ENCODE measurements around the gene ZBTB21.

- TF ChIP-seq CTCF (IDR thresholded peaks at IDR 0.05), result no peak
- TF ChIP-seq POLR2A (IDR thresholded peaks at IDR 0.05), result no peak
- TF ChIP-seq POLR2AphosphoS5 (IDR thresholded peaks at IDR 0.05), result no peak
- TF ChIP-seq EP300 (IDR thresholded peaks at IDR 0.05), result no peak
Measured at GRCh38 chr21:42041711-42042110, 31.6 kb upstream of the ZBTB21 start.

All from upper lobe of left lung (tissue), 4 donors.